ENCODE measurements around the gene CYP51A1. TPM values are rescaled to one million over a fixed set of nuclear protein-coding genes. Genes with fewer than 3 reads are reported as not detected.

CYP51A1 gene
- total and polyA plus RNA-seq, 2 of the 13 experiments (the other 11 are each of a cell fraction or from before 2014, with no cell fraction given), result 15.4 to 260 TPM

DNA sequence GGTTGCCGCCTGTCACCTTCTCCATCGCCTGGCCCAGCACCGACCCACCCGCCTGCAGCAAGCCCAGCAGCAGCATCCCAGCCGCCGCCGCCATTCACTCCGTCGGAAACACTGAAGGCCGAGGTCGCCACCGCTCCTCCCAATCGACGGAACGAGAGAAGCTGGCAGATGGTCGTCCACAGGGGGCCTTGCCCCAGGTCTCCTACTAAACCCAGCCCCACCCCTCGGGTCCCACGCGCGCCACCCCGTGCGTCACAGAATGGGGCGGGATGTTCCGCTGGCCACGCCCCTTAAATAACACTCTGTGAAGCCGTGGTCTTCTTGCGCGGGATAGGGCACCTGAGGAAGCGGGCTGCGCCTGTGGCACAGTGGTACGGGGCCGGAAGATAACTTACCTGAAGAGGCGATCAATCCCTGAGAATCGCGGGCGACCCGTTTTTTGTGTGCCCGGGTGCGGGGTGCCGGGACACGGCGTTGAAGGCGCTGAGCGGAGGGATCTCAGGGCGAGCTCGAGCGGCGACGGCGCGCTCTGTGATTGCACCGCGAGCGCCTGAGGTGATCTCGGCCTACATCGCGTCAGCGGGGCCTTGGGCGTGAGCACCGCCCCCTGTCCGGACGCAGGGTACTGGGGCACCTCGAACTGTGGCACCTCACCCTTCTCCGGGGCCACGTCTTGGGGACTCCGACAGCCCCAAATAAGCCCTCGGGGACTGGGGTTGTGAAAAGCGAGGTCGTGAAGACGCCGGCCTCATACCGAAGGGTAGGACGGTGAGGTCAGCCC, at the start of gene CYP51A1 (continued):
- TF ChIP-seq, protein P1, sequence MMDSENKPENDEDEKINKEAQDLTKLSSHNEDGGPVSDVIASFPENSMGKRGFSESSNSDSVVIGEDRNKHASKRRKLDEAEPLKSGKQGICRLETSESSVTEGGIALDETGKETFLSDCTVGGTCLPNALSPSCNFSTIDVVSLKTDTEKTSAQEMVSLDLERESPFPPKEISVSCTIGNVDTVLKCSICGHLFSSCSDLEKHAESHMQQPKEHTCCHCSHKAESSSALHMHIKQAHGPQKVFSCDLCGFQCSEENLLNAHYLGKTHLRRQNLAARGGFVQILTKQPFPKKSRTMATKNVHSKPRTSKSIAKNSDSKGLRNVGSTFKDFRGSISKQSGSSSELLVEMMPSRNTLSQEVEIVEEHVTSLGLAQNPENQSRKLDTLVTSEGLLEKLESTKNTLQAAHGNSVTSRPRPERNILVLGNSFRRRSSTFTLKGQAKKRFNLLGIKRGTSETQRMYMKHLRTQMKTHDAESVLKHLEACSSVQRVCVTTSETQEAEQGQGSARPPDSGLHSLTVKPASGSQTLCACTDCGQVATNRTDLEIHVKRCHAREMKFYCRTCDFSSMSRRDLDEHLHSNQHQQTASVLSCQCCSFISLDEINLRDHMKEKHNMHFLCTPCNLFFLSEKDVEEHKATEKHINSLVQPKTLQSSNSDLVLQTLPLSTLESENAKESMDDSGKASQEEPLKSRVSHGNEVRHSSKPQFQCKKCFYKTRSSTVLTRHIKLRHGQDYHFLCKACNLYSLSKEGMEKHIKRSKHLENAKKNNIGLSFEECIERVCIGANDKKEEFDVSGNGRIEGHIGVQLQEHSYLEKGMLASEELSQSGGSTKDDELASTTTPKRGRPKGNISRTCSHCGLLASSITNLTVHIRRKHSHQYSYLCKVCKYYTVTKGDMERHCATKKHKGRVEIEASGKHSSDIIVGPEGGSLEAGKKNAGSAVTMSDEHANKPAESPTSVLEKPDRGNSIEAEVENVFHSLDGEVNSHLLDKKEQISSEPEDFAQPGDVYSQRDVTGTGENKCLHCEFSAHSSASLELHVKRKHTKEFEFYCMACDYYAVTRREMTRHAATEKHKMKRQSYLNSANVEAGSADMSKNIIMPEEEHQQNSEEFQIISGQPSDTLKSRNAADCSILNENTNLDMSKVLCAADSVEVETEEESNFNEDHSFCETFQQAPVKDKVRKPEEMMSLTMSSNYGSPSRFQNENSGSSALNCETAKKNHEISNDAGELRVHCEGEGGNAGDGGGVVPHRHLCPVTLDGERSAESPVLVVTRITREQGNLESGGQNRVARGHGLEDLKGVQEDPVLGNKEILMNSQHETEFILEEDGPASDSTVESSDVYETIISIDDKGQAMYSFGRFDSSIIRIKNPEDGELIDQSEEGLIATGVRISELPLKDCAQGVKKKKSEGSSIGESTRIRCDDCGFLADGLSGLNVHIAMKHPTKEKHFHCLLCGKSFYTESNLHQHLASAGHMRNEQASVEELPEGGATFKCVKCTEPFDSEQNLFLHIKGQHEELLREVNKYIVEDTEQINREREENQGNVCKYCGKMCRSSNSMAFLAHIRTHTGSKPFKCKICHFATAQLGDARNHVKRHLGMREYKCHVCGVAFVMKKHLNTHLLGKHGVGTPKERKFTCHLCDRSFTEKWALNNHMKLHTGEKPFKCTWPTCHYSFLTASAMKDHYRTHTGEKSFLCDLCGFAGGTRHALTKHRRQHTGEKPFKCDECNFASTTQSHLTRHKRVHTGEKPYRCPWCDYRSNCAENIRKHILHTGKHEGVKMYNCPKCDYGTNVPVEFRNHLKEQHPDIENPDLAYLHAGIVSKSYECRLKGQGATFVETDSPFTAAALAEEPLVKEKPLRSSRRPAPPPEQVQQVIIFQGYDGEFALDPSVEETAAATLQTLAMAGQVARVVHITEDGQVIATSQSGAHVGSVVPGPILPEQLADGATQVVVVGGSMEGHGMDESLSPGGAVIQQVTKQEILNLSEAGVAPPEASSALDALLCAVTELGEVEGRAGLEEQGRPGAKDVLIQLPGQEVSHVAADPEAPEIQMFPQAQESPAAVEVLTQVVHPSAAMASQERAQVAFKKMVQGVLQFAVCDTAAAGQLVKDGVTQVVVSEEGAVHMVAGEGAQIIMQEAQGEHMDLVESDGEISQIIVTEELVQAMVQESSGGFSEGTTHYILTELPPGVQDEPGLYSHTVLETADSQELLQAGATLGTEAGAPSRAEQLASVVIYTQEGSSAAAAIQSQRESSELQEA (CRISPR knock-in tag; IDR thresholded peaks at IDR 0.05; ENCODE audit: not compliant biosample characterization), result peak; percentile 6
- no peak for TF ChIP-seq ZNF251 (CRISPR knock-in tag; IDR thresholded peaks at IDR 0.05)
- no peak for TF ChIP-seq SOX13 (IDR thresholded peaks at IDR 0.05)
- TF ChIP-seq SOX13 (CRISPR knock-in tag; conservative IDR thresholded peaks at IDR 0.05 in 1 of 2, IDR thresholded peaks at IDR 0.05 in 1 of 2), result no peak
- TF ChIP-seq HMG20B (CRISPR knock-in tag; conservative IDR thresholded peaks at IDR 0.05), result no peak
- peak; percentile 85 for TF ChIP-seq ELF4 (CRISPR knock-in tag; IDR thresholded peaks at IDR 0.05; ENCODE audit: borderline replicate concordance)
- no peak; the same call in 1 of the 2 replicates for TF ChIP-seq TBP (CRISPR knock-in tag; IDR thresholded peaks at IDR 0.05)
- peak; percentile 94 for TF ChIP-seq ZNF772 (CRISPR knock-in tag; IDR thresholded peaks at IDR 0.05)
- no peak for TF ChIP-seq CENPX (CRISPR knock-in tag; IDR thresholded peaks at IDR 0.05)
- TF ChIP-seq ZNF10 (CRISPR knock-in tag; IDR thresholded peaks at IDR 0.05; ENCODE audit: borderline replicate concordance, low read depth), result no peak; the same call in 1 of the 2 replicates
- no peak for TF ChIP-seq PHF5A (CRISPR knock-in tag; IDR thresholded peaks at IDR 0.05; ENCODE audit: low read depth, unreplicated experiment)
- TF ChIP-seq, protein P2, sequence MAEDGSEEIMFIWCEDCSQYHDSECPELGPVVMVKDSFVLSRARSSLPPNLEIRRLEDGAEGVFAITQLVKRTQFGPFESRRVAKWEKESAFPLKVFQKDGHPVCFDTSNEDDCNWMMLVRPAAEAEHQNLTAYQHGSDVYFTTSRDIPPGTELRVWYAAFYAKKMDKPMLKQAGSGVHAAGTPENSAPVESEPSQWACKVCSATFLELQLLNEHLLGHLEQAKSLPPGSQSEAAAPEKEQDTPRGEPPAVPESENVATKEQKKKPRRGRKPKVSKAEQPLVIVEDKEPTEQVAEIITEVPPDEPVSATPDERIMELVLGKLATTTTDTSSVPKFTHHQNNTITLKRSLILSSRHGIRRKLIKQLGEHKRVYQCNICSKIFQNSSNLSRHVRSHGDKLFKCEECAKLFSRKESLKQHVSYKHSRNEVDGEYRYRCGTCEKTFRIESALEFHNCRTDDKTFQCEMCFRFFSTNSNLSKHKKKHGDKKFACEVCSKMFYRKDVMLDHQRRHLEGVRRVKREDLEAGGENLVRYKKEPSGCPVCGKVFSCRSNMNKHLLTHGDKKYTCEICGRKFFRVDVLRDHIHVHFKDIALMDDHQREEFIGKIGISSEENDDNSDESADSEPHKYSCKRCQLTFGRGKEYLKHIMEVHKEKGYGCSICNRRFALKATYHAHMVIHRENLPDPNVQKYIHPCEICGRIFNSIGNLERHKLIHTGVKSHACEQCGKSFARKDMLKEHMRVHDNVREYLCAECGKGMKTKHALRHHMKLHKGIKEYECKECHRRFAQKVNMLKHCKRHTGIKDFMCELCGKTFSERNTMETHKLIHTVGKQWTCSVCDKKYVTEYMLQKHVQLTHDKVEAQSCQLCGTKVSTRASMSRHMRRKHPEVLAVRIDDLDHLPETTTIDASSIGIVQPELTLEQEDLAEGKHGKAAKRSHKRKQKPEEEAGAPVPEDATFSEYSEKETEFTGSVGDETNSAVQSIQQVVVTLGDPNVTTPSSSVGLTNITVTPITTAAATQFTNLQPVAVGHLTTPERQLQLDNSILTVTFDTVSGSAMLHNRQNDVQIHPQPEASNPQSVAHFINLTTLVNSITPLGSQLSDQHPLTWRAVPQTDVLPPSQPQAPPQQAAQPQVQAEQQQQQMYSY (CRISPR knock-in tag; IDR thresholded peaks at IDR 0.05), result peak; percentile 49; the same call in 1 of the 2 replicates
- TF ChIP-seq ZNF777 (CRISPR knock-in tag; IDR thresholded peaks at IDR 0.05), result peak; percentile 93
- TF ChIP-seq, protein P3, sequence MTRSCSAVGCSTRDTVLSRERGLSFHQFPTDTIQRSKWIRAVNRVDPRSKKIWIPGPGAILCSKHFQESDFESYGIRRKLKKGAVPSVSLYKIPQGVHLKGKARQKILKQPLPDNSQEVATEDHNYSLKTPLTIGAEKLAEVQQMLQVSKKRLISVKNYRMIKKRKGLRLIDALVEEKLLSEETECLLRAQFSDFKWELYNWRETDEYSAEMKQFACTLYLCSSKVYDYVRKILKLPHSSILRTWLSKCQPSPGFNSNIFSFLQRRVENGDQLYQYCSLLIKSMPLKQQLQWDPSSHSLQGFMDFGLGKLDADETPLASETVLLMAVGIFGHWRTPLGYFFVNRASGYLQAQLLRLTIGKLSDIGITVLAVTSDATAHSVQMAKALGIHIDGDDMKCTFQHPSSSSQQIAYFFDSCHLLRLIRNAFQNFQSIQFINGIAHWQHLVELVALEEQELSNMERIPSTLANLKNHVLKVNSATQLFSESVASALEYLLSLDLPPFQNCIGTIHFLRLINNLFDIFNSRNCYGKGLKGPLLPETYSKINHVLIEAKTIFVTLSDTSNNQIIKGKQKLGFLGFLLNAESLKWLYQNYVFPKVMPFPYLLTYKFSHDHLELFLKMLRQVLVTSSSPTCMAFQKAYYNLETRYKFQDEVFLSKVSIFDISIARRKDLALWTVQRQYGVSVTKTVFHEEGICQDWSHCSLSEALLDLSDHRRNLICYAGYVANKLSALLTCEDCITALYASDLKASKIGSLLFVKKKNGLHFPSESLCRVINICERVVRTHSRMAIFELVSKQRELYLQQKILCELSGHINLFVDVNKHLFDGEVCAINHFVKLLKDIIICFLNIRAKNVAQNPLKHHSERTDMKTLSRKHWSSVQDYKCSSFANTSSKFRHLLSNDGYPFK (CRISPR knock-in tag; IDR thresholded peaks at IDR 0.05; ENCODE audit: borderline replicate concordance), result peak; percentile 91

All from HepG2 (cell line).